Omental fat pad (tissue), 4 donors: Measurements from ENCODE around the gene WDR46. TPM values are rescaled to one million over a fixed set of nuclear protein-coding genes. Genes with fewer than 3 reads are reported as not detected.
"Not testable (repeated sequence)": the region's sequence is repeated elsewhere in the genome, so short reads cannot be mapped to it uniquely, and the experiment has no call there.

Source experiments
- ATAC-seq: fragments of 150-250 bp; one replicate; pipeline ENCODE4 v1.9.1; 2016; ENCODE audit warnings: mild to moderate bottlenecking, moderate library complexity; ENCODE audit not compliant: low FRiP score
- DNase-seq: peaks from one replicate; pipeline ENCODE4 v3.0.0-alpha.2; 2019; ENCODE audit warnings: low spot score
- total RNA-seq, 4 donors: library from RNA; depleted of rRNA; stranded (reverse); fragments of >200 nt; gene quantifications; one replicate each; pipeline ENCODE4 v1.1.0, GENCODE V29; 2016
- TF ChIP-seq, protein P1 (sequence below), 3 donors: fragments of 450-650 bp; IDR thresholded peaks; one replicate each; pipeline ENCODE4 v1.5.1; 2016 to 2017; ENCODE audit warnings: antibody characterized with exemption in 3 of 3, mild to moderate bottlenecking in 3 of 3, moderate library complexity in 2 of 3

WDR46 gene
- total RNA-seq, 4 donors from 2014 or later, result 49.7 to 103 (median 54.3) TPM

DNA sequence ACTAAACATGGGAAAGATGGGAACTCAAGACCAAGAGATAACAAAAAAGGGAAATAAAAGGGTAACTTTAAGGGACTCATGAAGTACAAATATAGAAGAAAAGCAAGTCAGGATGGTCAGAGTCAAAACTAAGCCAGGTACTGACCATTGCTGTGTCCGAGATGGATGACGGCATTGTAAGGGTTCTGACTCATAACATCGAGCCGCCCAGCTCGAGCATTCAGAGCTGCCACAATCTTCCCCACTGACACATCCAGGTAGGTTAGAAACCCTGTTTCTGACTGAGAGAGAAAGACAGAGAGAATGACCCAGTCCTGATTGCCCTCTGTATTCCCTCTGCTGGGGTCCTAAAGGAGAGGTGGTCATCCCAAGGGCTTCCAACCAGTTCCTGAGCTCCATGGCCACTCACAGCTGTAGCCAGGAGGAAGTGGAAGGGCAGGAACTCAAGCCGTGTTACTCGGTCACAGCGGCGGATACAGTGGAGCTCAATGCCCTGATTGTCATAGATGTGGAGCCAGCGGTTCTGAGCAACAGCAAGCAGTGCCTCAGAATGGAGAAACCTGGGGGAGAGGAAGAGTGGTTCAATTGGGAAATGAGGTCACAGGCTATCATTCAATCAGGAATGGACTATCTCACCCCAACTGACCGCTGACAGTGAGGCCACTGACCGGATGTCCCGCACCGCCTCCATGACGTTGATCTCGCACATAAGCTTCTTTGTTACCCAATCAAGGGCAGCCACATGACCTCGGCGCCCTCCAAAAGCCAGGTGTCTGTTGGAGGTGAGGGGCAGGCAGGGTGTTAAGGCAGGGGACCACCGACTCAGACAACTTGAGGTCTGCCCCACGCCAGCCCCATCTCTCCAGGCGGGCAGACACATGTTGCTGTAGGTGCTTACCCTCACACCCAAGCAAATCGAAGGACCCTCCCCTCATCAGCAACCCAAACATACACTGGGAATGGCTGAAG lies 1.8 kb downstream of the WDR46 start:
- TF ChIP-seq, protein P1, sequence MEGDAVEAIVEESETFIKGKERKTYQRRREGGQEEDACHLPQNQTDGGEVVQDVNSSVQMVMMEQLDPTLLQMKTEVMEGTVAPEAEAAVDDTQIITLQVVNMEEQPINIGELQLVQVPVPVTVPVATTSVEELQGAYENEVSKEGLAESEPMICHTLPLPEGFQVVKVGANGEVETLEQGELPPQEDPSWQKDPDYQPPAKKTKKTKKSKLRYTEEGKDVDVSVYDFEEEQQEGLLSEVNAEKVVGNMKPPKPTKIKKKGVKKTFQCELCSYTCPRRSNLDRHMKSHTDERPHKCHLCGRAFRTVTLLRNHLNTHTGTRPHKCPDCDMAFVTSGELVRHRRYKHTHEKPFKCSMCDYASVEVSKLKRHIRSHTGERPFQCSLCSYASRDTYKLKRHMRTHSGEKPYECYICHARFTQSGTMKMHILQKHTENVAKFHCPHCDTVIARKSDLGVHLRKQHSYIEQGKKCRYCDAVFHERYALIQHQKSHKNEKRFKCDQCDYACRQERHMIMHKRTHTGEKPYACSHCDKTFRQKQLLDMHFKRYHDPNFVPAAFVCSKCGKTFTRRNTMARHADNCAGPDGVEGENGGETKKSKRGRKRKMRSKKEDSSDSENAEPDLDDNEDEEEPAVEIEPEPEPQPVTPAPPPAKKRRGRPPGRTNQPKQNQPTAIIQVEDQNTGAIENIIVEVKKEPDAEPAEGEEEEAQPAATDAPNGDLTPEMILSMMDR (IDR thresholded peaks at IDR 0.05), result no peak
- DNase-seq (no peak), ATAC-seq (no peak)

DNA sequence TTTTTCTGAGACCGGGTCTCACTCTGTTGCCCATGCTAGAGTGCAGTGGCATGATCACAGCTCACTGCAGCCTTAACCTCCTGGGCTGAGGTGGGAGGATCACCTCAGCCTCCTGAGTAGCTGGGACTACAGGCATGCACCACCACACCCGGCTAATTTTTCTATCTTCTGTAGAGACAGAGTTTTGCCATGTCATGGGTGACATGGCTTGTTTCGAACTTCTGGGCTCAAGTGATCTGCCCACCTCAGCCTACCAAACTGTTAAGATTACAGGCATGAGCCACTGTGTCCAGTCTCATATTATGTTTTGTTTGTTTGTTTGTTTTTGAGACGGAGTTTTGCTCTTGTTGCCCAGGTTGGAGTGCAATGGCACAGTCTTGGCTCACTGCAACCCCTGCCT lies 3.8 kb downstream of the WDR46 start:
- DNase-seq, ATAC-seq: not testable (repeated sequence)

DNA sequence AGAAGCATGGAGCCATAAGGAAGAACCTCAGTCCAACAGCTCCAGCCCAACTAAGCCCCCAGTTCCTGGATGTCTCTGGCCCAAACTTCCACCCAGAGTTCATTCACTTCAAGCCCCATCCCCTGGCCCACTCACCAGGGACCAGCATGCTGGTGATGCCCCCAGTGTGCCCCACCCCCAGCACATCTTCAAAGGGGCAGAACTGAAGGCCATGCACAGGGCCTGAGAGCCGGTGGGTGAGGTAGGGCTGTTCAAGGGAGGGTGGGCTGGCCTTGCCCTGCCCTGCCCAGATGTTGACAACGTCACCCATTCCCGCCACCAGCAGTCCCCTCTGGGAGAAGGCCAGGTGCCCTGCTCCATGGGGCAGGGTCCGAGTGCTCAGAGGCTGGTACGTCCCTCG lies 8.5 kb downstream of the WDR46 start:
- no peak for ATAC-seq
- DNase-seq, result no peak
- TF ChIP-seq, protein P1 (IDR thresholded peaks at IDR 0.05), result no peak

DNA sequence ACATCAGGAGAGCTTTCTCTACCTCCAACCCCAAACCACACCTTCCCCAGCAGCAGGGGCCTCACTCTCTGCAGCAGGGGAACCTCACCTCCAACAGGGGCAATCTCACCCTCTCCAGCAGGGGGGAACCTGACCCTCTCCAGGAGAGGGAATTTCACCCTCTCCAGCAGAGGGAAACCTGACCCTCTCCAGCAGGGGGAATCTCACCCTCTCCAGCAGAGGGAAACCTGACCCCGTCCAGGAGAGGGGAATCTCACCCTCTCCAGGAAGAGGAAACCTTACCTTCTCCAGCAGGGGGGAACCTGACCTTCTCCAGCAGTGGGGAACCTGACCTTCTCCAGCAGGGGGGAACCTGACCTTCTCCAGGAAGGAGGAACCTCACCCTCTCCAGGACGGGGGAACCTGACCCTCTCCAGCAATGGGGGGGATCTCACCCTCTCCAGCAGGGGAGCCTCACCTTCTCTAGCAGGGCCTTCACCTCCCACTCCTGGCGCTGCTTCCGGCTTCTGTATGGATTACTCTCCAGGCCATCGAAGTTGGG lies 9.0 kb downstream of the WDR46 start:
- TF ChIP-seq, protein P1 (IDR thresholded peaks at IDR 0.05), result no peak
- DNase-seq, result no peak
- peak; percentile 35 for ATAC-seq

DNA sequence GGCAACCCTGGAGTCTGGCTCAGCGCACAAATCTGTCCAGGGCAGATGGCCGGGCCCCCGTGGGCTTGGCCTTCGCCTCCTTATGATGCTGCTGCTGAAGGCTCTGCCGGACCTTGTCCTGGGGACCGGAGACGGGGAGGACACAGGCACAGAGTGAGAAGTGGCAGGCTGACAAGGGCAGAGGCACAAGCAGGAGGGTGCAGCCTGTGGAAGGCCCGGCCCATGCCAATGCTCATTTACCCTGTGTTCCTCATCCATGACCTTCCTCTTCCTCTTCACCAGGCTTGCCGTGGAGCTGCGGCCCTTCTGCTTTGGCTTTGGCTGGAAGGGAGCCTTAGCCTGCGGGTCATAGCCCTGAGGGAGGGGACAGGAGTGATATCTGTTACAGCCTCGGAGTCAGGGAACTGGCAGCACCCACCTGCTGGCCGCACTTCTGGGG lies 9.8 kb downstream of the WDR46 start:
- ATAC-seq, result no peak
- DNase-seq, result no peak
- TF ChIP-seq, protein P1 (IDR thresholded peaks at IDR 0.05), result no peak

DNA sequence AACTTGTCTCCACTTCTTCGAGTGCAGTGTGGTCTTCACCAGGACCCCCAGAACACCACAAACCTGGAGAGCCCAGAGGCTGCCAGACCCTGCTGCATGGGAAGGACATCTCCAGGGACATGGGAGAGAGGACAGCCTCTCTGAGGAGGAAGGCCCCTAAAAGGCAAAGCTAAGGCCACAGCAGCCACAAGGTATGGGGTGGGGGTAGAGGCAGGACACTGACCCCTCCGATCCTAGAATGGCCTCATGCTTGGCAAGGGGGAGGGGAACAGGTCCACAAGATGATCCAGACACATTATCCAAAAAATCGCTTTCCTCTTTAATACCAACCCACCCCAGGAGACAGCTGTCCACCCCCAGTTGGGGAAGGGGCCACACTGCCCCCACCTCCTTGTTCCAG lies 10.2 kb downstream of the WDR46 start:
- DNase-seq, result no peak
- TF ChIP-seq, protein P1 (IDR thresholded peaks at IDR 0.05), result no peak
- no peak for ATAC-seq

DNA sequence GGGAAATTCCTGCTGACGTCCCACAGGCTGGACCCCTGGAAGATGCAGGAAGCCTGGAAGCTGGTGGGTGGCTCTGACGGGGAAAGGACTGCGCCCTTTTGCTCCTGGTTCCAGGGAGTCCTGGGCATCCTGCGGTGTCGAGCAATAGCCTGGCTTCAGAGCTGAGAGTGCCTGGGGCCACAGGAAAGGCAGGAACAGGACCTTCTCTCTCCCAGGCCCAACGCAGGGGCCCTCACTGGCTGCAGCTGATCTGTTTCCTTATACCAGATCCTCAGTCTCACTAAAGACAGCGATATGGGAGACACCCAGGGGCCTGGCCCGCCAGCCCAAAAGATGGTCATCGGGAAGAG lies 10.7 kb downstream of the WDR46 start:
- ATAC-seq (no peak), DNase-seq (no peak)
- TF ChIP-seq, protein P1 (IDR thresholded peaks at IDR 0.05), result no peak
